GM19239 (cell line): ENCODE measurements around the gene CTNNAL1.

Experiments
- DNase-seq: peaks from one replicate; pipeline ENCODE4 v3.0.0; 2011; ENCODE audit warnings: low spot score; ENCODE audit not compliant: insufficient read length
- FAIRE-seq: peaks from 2 replicates; lab custom pipeline; 2011; peaks lifted over from hg19 to GRCh38; lab: Jason Lieb, UNC

CTNNAL1 gene

GRCh38 chr9:108897324-108898096 lies 115.8 kb downstream of the CTNNAL1 start:
- no peak for FAIRE-seq
- no peak for DNase-seq

DNA sequence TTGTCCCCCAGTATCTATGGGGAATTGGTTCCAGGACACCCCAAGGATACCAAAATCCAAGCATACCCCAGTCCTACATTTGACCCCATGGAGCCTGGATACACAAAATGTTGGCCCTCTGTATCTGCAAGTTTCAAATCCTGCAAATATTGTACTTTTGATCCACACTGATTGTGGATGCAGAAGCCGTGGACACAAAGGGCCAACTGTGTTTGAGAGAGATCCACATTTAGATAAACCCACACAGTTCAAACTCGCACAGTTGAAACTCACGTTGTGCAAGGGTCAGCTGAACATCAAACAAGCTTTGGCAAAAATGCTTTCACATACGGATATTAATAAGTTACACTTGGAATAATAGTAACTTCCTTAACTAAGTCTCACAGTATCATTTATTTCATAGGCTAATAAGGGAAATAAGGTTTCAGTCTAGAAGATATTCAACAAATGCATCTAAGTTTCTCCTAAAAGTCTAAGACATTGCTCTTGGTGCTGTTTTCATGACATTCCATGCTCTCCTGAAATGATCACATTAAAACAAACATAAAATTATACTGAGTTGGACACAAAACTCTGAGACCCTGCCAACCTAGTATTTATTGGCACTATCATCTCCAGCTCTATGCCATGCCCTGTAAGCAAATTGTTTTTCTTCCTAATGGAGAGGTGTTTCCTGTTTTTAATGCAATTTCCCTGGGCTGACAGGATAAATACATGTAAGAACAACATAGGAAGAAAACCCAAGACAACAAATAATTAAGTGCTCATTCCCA lies 118.9 kb downstream of the CTNNAL1 start:
- no peak for FAIRE-seq
- no peak for DNase-seq
